Tibial artery (tissue), 4 donors: ENCODE data around the gene GDPGP1.
"Not testable (repeated sequence)": the region's sequence is repeated elsewhere in the genome, so short reads cannot be mapped to it uniquely, and the experiment has no call there.

ENCODE experiments used
- DNase-seq, 2 donors: peaks; one replicate each; pipeline ENCODE4 v3.0.0-alpha.2; 2019
- H3K27ac ChIP-seq, 2 donors: fragments of 200-600 bp; sonication (generic) in 1 of 2; 1 replicate in 1 of 2; 2 replicates in 1 of 2; pipeline ENCODE4 v1.5.1; 2018 to 2019; ENCODE audit warnings: mild to moderate bottlenecking in 1 of 2
- H3K27me3 ChIP-seq, 2 donors: fragments of 200-600 bp; sonication (generic) in 1 of 2; one replicate each; pipeline versions ENCODE4 v1.5.1 to v1.6.0; 2016 to 2019
- H3K36me3 ChIP-seq, 3 donors: fragments of 200-600 bp; sonication (generic) in 2 of 3; one replicate each; pipeline ENCODE4 v1.5.1; 2016 to 2019; ENCODE audit warnings: mild to moderate bottlenecking in 2 of 3
- H3K4me1 ChIP-seq, 4 donors: fragments of 200-600 bp; sonication (generic) in 2 of 4; 1 replicate in 3 of 4; 2 replicates in 1 of 4; pipeline ENCODE4 v1.5.1; 2016 to 2019
- H3K4me3 ChIP-seq, 2 donors: fragments of 200-600 bp; sonication (generic) in 1 of 2; 1 replicate in 1 of 2; 2 replicates in 1 of 2; pipeline ENCODE4 v1.5.1; 2018 to 2019; ENCODE audit warnings: mild to moderate bottlenecking in 2 of 2
- H3K9me3 ChIP-seq, 3 donors: fragments of 200-600 bp; sonication (generic) in 1 of 3; one replicate each; pipeline ENCODE4 v1.5.1; 2016 to 2019
- intact Hi-C: fragments of 100-400 bp; cut with DNase I; formaldehyde crosslinking; loops from one replicate; pipeline ENCODE4 v1.15.0; 2023; ENCODE audit warnings: low total_unique reads
- TF ChIP-seq, protein P1 (sequence below), 2 experiments: fragments of 200-600 bp in 1 of 2; fragments of 450-650 bp in 1 of 2; IDR thresholded peaks; one replicate each; pipeline ENCODE4 v1.5.1; 2017 to 2019; ENCODE audit warnings: antibody characterized with exemption in 2 of 2, mild to moderate bottlenecking in 1 of 2, moderate library complexity in 1 of 2

GDPGP1 gene

GRCh38 chr15:90270502-90271150, 36.6 kb downstream of the GDPGP1 start:
- H3K4me3 ChIP-seq, result no peak overlapping the region
- no peak for DNase-seq
- no peaks in the 10 kb centered on the region for H3K9me3 ChIP-seq
- H3K27me3 ChIP-seq, result no peaks in the 10 kb centered on the region
- H3K36me3 ChIP-seq, result peaks cover 43 to 71% (median 60%) of the 10 kb centered on the region in 3 donors
- peaks cover 0 to 51% (median 28%) of the 10 kb centered on the region in 4 donors for H3K4me1 ChIP-seq
- intact Hi-C loops, result no loop called here
- H3K27ac ChIP-seq, result no peak overlapping the region
- TF ChIP-seq, protein P1, sequence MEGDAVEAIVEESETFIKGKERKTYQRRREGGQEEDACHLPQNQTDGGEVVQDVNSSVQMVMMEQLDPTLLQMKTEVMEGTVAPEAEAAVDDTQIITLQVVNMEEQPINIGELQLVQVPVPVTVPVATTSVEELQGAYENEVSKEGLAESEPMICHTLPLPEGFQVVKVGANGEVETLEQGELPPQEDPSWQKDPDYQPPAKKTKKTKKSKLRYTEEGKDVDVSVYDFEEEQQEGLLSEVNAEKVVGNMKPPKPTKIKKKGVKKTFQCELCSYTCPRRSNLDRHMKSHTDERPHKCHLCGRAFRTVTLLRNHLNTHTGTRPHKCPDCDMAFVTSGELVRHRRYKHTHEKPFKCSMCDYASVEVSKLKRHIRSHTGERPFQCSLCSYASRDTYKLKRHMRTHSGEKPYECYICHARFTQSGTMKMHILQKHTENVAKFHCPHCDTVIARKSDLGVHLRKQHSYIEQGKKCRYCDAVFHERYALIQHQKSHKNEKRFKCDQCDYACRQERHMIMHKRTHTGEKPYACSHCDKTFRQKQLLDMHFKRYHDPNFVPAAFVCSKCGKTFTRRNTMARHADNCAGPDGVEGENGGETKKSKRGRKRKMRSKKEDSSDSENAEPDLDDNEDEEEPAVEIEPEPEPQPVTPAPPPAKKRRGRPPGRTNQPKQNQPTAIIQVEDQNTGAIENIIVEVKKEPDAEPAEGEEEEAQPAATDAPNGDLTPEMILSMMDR (IDR thresholded peaks at IDR 0.05), result no peak

- TF ChIP-seq, protein P1 (IDR thresholded peaks at IDR 0.05), result no peak
- Histone ChIP-seq H3K4me3 (no peak overlapping the region), H3K9me3 (no peaks in the 10 kb centered on the region), H3K4me1 (peaks cover 0 to 50% (median 28%) of the 10 kb centered on the region in 4 donors), H3K27me3 (no peaks in the 10 kb centered on the region), H3K27ac (no peak overlapping the region), H3K36me3 (peaks cover 50 to 79% (median 62%) of the 10 kb centered on the region in 3 donors)
- intact Hi-C loops, result no loop called here
- no peak for DNase-seq
These were observed 37.6 kb downstream of the GDPGP1 start for GRCh38 chr15:90271459-90272166.

DNA sequence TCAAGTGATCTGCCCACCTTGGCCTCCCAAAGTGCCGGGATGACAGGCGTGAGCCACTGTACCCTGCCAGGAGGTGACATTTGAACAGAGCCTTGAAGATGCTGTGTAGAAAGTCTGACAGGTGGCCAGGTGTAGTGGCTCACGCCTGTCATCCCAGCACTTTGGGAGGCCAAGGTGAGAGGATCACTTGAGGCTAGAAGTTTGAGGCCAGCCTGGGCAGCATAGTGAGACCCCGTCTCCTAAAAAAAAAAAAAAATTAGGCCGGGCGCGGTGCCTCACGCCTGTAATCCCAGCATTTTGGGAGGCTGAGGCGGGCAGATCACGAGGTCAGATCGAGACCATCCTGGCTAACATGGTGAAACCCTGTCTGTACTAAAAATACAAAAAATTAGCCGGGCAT, 44.5 kb downstream of the GDPGP1 start:
- peaks cover 20 to 29% (median 21%) of the 10 kb centered on the region in 3 donors for H3K36me3 ChIP-seq
- H3K4me3 ChIP-seq, H3K9me3 ChIP-seq, DNase-seq, H3K27ac ChIP-seq, intact Hi-C loops, H3K4me1 ChIP-seq, H3K27me3 ChIP-seq: not testable (repeated sequence)

- H3K36me3 ChIP-seq, H3K9me3 ChIP-seq, H3K27ac ChIP-seq, DNase-seq, H3K4me1 ChIP-seq, intact Hi-C loops, H3K4me3 ChIP-seq, H3K27me3 ChIP-seq: not testable (repeated sequence)
These were observed 46.7 kb downstream of the GDPGP1 start for GRCh38 chr15:90280743-90281142.

- intact Hi-C loops, DNase-seq, H3K4me1 ChIP-seq, H3K27me3 ChIP-seq, H3K36me3 ChIP-seq, H3K27ac ChIP-seq, H3K9me3 ChIP-seq, H3K4me3 ChIP-seq: not testable (repeated sequence)
These were observed 47.6 kb downstream of the GDPGP1 start for GRCh38 chr15:90281637-90282036.

DNA sequence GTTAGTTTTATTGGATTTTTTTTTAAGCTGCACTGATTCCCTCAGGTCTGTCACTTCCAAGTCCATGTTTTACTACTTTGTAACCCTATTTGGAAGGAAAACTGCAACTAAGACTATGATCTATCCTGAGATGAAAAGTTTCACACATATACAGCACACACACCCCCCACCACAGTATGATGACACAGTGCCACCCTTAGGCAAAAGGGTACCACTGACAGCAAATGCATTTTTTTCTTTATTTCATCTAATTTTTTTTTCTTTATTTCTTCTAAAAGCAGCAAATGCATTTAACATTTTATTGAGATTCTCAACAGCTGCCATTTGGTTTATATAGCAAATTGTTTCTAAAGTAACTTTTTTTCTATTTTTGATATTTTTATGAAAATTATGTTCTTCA, 52.7 kb downstream of the GDPGP1 start:
- no peak for DNase-seq
- Histone ChIP-seq H3K36me3 (no peaks in the 10 kb centered on the region), H3K4me3 (no peak overlapping the region), H3K9me3 (no peaks in the 10 kb centered on the region), H3K27me3 (no peaks in the 10 kb centered on the region), H3K27ac (no peak overlapping the region), H3K4me1 (no peaks in the 10 kb centered on the region)
- TF ChIP-seq, protein P1 (IDR thresholded peaks at IDR 0.05), result no peak
- intact Hi-C loops, result no loop called here

- Histone ChIP-seq H3K4me1 (no peaks in the 10 kb centered on the region), H3K9me3 (no peaks in the 10 kb centered on the region), H3K27ac (no peak overlapping the region), H3K36me3 (no peaks in the 10 kb centered on the region), H3K4me3 (no peak overlapping the region), H3K27me3 (no peaks in the 10 kb centered on the region)
- DNase-seq, result no peak
- TF ChIP-seq, protein P1 (IDR thresholded peaks at IDR 0.05), result no peak
- intact Hi-C loops, result no loop called here
These were observed 53.1 kb downstream of the GDPGP1 start for GRCh38 chr15:90287101-90287500.
